Measurements from ENCODE around the gene CTBP1. TPM values are rescaled to one million over a fixed set of nuclear protein-coding genes. Genes with fewer than 3 reads are reported as not detected.

Gene CTBP1
- total RNA-seq, 1 donor from 2014 or later: 112 TPM

- H3K27ac ChIP-seq (replicated peaks): peak overlapping the region; percentile 92
- H3K27me3 ChIP-seq (ENCODE audit: low read depth): no peaks in the 10 kb centered on the region
- H3K4me3 ChIP-seq: no peak overlapping the region
- intact Hi-C loops (cut with micrococcal nuclease): no loop called here
- TF ChIP-seq CTCF (IDR thresholded peaks at IDR 0.05; ENCODE audit: borderline replicate concordance): no peak
- DNase-seq: no peak
- peaks cover 39% of the 10 kb centered on the region for H3K4me1 ChIP-seq
- no peaks in the 10 kb centered on the region for H3K9me3 ChIP-seq (replicated peaks)
- H3K36me3 ChIP-seq: no peaks in the 10 kb centered on the region
Measured at GRCh38 chr4:1193206-1194009, 55.5 kb downstream of the CTBP1 start.

- H3K4me1 ChIP-seq: peaks cover 43% of the 10 kb centered on the region
- no peaks in the 10 kb centered on the region for H3K9me3 ChIP-seq (replicated peaks)
- no peaks in the 10 kb centered on the region for H3K36me3 ChIP-seq
- peak overlapping the region; percentile 35 for H3K4me3 ChIP-seq
- intact Hi-C loops (cut with micrococcal nuclease): no loop called here
- peak overlapping the region; percentile 92 for H3K27ac ChIP-seq (replicated peaks)
- no peaks in the 10 kb centered on the region for H3K27me3 ChIP-seq (ENCODE audit: low read depth)
- no peak for DNase-seq
- TF ChIP-seq CTCF (IDR thresholded peaks at IDR 0.05; ENCODE audit: borderline replicate concordance): no peak
Measured at GRCh38 chr4:1192493-1193205, 56.3 kb downstream of the CTBP1 start.

- no peaks in the 10 kb centered on the region for H3K36me3 ChIP-seq
- H3K4me3 ChIP-seq: peak overlapping the region; percentile 35
- TF ChIP-seq CTCF (IDR thresholded peaks at IDR 0.05; ENCODE audit: borderline replicate concordance): no peak
- H3K9me3 ChIP-seq (replicated peaks): no peaks in the 10 kb centered on the region
- H3K4me1 ChIP-seq: peaks cover 49% of the 10 kb centered on the region
- intact Hi-C loops (cut with micrococcal nuclease): no loop called here
- peak overlapping the region; percentile 92 for H3K27ac ChIP-seq (replicated peaks)
- H3K27me3 ChIP-seq (ENCODE audit: low read depth): no peaks in the 10 kb centered on the region
- peak; percentile 85 for DNase-seq
Measured at GRCh38 chr4:1192091-1192492, 56.8 kb downstream of the CTBP1 start.

- H3K9me3 ChIP-seq (replicated peaks): no peaks in the 10 kb centered on the region
- peaks cover 54% of the 10 kb centered on the region for H3K4me1 ChIP-seq
- intact Hi-C loops (cut with micrococcal nuclease): no loop called here
- DNase-seq: no peak
- H3K4me3 ChIP-seq: peak overlapping the region; percentile 14
- TF ChIP-seq CTCF (IDR thresholded peaks at IDR 0.05; ENCODE audit: borderline replicate concordance): no peak
- no peaks in the 10 kb centered on the region for H3K36me3 ChIP-seq
- peak overlapping the region; percentile 92 for H3K27ac ChIP-seq (replicated peaks)
- H3K27me3 ChIP-seq (ENCODE audit: low read depth): no peaks in the 10 kb centered on the region
Measured at GRCh38 chr4:1191621-1192020, 57.3 kb downstream of the CTBP1 start.

GRCh38 chr4:1187182-1187581, 61.7 kb downstream of the CTBP1 start:
- no peak overlapping the region for H3K27ac ChIP-seq (replicated peaks)
- H3K27me3 ChIP-seq (ENCODE audit: low read depth): no peaks in the 10 kb centered on the region
- peaks cover 25% of the 10 kb centered on the region for H3K4me1 ChIP-seq
- H3K36me3 ChIP-seq: no peaks in the 10 kb centered on the region
- H3K9me3 ChIP-seq (replicated peaks): no peaks in the 10 kb centered on the region
- DNase-seq: no peak
- intact Hi-C loops (cut with micrococcal nuclease): no loop called here
- no peak for TF ChIP-seq CTCF (IDR thresholded peaks at IDR 0.05; ENCODE audit: borderline replicate concordance)
- H3K4me3 ChIP-seq: no peak overlapping the region

Measured in left ventricle myocardium inferior (tissue), 1 donor.